OCI-LY7 (cell line): ENCODE data around the gene SORCS3.

Experiments used
- EZH2phosphoT487 ChIP-seq: fragments of 200-600 bp; sonication (generic); IDR thresholded peaks from 2 replicates; pipeline ENCODE4 v1.6.1; 2018; ENCODE audit warnings: low read depth, borderline replicate concordance, mild to moderate bottlenecking, mixed run types, antibody characterized with exemption, low read length, moderate library complexity, mixed read lengths
- TF ChIP-seq, protein P1 (sequence below): fragments of 200-600 bp; sonication (generic); conservative IDR thresholded peaks from 2 replicates; pipeline ENCODE4 v1.5.1; 2014; ENCODE audit warnings: mild to moderate bottlenecking, antibody characterized with exemption, low read length, moderate library complexity, mixed read lengths

GRCh38 chr10:105025092-105025491 lies 384.0 kb downstream of the SORCS3 start:
- no peak for TF ChIP-seq EZH2phosphoT487
- TF ChIP-seq, protein P1, sequence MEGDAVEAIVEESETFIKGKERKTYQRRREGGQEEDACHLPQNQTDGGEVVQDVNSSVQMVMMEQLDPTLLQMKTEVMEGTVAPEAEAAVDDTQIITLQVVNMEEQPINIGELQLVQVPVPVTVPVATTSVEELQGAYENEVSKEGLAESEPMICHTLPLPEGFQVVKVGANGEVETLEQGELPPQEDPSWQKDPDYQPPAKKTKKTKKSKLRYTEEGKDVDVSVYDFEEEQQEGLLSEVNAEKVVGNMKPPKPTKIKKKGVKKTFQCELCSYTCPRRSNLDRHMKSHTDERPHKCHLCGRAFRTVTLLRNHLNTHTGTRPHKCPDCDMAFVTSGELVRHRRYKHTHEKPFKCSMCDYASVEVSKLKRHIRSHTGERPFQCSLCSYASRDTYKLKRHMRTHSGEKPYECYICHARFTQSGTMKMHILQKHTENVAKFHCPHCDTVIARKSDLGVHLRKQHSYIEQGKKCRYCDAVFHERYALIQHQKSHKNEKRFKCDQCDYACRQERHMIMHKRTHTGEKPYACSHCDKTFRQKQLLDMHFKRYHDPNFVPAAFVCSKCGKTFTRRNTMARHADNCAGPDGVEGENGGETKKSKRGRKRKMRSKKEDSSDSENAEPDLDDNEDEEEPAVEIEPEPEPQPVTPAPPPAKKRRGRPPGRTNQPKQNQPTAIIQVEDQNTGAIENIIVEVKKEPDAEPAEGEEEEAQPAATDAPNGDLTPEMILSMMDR: no peak
